Measurements from ENCODE around the gene WWP2.

GRCh38 chr16:69886726-69887125 is 124.6 kb downstream of the WWP2 start:
- TF ChIP-seq CTCF (IDR thresholded peaks at IDR 0.05; ENCODE audit: poor library complexity) (no peak), EZH2 (IDR thresholded peaks at IDR 0.05; ENCODE audit: borderline replicate concordance) (no peak)
